Ishikawa (cell line): ENCODE data around the gene GDPD5.

ENCODE experiments used
- CEBPB ChIP-seq: IDR thresholded peaks from 2 replicates; pipeline ENCODE4 v1.6.1; 2012
- CREB1 ChIP-seq: IDR thresholded peaks from 2 replicates; pipeline ENCODE4 v1.6.1; 2012; ENCODE audit warnings: low read depth
- EGR1 ChIP-seq: IDR thresholded peaks from 2 replicates; pipeline ENCODE4 v1.6.1; 2012
- EP300 ChIP-seq: IDR thresholded peaks from 2 replicates; pipeline ENCODE4 v1.6.1; 2012; ENCODE audit warnings: borderline replicate concordance
- FOXM1 ChIP-seq: IDR thresholded peaks from 2 replicates; pipeline ENCODE4 v1.6.1; 2012; ENCODE audit warnings: low read depth, borderline replicate concordance
- NFIC ChIP-seq: IDR thresholded peaks from 2 replicates; pipeline ENCODE4 v1.6.1; 2012
- RAD21 ChIP-seq: IDR thresholded peaks from 2 replicates; pipeline ENCODE4 v1.6.1; 2012; ENCODE audit warnings: low read depth
- TAF1 ChIP-seq: IDR thresholded peaks from 2 replicates; pipeline ENCODE4 v1.6.1; 2012; ENCODE audit warnings: low read depth, mild to moderate bottlenecking
- TCF12 ChIP-seq: IDR thresholded peaks from 2 replicates; pipeline ENCODE4 v1.6.1; 2012; ENCODE audit warnings: low read depth
- TEAD4 ChIP-seq: IDR thresholded peaks from 2 replicates; pipeline ENCODE4 v1.6.1; 2012
- YY1 ChIP-seq: IDR thresholded peaks from 2 replicates; pipeline ENCODE4 v1.6.1; 2012; ENCODE audit warnings: low read depth
- ZBTB7A ChIP-seq: IDR thresholded peaks from 2 replicates; pipeline ENCODE4 v1.6.1; 2012; ENCODE audit warnings: low read depth
- TF ChIP-seq, protein P1 (sequence below): IDR thresholded peaks from 2 replicates; pipeline ENCODE4 v1.6.1; 2012; ENCODE audit warnings: low read depth, mild to moderate bottlenecking
- TF ChIP-seq, protein P2 (sequence below): IDR thresholded peaks from 2 replicates; pipeline ENCODE4 v1.6.1; 2012
- TF ChIP-seq, protein P3 (sequence below): IDR thresholded peaks from 2 replicates; pipeline ENCODE4 v1.6.1; 2012

GDPD5 gene

DNA sequence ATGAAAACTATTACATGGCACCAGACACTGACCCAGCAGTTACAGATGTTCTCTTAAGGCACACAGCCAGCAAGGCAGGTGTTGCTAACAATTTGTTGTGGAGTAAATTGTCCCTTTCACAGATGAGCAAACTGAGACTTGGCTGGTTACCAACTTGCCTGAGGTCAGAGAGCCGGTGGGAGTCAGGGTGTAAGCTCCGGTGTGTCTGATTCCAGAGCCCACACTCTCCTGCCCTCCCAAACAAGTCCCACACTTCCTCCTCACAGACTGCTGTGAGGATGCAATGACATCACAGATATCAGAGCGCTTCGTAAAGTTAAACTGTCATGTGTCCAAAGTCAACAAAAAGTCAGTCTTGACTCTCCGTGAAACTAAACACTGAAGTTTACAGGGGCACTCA, 12.5 kb downstream of the GDPD5 start:
- TF ChIP-seq, protein P1, sequence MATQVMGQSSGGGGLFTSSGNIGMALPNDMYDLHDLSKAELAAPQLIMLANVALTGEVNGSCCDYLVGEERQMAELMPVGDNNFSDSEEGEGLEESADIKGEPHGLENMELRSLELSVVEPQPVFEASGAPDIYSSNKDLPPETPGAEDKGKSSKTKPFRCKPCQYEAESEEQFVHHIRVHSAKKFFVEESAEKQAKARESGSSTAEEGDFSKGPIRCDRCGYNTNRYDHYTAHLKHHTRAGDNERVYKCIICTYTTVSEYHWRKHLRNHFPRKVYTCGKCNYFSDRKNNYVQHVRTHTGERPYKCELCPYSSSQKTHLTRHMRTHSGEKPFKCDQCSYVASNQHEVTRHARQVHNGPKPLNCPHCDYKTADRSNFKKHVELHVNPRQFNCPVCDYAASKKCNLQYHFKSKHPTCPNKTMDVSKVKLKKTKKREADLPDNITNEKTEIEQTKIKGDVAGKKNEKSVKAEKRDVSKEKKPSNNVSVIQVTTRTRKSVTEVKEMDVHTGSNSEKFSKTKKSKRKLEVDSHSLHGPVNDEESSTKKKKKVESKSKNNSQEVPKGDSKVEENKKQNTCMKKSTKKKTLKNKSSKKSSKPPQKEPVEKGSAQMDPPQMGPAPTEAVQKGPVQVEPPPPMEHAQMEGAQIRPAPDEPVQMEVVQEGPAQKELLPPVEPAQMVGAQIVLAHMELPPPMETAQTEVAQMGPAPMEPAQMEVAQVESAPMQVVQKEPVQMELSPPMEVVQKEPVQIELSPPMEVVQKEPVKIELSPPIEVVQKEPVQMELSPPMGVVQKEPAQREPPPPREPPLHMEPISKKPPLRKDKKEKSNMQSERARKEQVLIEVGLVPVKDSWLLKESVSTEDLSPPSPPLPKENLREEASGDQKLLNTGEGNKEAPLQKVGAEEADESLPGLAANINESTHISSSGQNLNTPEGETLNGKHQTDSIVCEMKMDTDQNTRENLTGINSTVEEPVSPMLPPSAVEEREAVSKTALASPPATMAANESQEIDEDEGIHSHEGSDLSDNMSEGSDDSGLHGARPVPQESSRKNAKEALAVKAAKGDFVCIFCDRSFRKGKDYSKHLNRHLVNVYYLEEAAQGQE: no peak
- TF ChIP-seq RAD21 (no peak), CREB1 (no peak), NFIC (peak; percentile 54; the same call in 1 of the 2 replicates), TCF12 (no peak)
- TF ChIP-seq, protein P2, sequence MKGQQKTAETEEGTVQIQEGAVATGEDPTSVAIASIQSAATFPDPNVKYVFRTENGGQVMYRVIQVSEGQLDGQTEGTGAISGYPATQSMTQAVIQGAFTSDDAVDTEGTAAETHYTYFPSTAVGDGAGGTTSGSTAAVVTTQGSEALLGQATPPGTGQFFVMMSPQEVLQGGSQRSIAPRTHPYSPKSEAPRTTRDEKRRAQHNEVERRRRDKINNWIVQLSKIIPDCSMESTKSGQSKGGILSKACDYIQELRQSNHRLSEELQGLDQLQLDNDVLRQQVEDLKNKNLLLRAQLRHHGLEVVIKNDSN: no peak

DNA sequence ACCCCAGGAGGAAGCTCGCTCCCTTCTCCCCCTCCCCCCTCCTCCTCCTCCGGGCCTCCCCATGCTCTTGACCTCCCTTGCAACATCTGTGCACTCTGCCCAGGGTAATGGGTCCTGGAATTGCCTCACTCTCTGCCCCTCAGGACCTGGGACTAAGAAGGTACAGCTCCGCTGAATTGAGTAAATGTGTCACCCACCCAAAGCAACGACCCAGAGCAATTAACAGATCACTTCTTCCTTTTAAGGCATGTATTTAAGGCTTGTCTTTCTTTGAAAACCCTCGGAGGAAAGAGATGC, 15.1 kb downstream of the GDPD5 start:
- TF ChIP-seq, protein P2: no peak
- TF ChIP-seq, protein P1: no peak
- TF ChIP-seq CEBPB: no peak
- TF ChIP-seq YY1: no peak
- TF ChIP-seq EGR1: no peak
- TF ChIP-seq NFIC: no peak
- no peak for TF ChIP-seq ZBTB7A
- TF ChIP-seq, protein P3, sequence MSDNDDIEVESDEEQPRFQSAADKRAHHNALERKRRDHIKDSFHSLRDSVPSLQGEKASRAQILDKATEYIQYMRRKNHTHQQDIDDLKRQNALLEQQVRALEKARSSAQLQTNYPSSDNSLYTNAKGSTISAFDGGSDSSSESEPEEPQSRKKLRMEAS: no peak
- no peak for TF ChIP-seq TEAD4
- no peak for TF ChIP-seq TAF1
- no peak for TF ChIP-seq FOXM1
- TF ChIP-seq EP300: no peak
- TF ChIP-seq CREB1: no peak
- TF ChIP-seq TCF12: no peak

DNA sequence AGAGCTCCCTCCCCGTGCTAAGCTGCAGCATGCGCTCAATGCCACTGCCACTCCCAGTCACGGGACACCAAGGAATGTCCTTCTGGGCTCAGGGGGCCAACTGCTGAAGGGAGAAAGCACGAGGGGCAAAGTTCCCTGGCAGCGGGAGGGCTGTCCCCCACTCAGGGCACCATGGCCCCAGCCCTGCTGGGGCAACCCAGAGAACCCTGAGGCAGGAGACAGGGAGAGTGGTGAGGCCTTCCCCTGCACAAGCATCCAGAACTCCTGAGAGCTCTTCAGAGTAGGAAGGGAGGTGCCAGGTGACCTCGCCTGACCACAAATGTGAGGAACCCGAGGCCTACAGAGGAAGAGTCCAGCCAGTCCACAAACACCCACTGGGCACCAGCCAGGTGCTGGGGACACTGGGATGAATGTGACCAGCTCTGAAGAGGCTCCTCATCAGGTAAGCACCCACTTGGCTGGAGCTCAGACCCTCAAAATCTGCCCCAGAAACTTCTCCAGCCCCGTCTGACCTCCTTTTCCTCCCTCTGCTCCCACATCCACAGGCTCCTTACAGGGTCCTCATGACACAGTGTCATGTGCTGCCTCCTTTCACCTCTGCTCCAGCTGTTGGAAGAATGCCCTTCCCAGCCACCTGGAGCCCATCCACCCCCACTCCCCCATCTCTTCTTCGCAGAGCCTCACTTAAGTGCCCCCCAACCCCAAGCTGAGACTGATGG, 15.6 kb downstream of the GDPD5 start:
- TF ChIP-seq TEAD4 (no peak), FOXM1 (no peak), RAD21 (no peak), EP300 (no peak), CEBPB (no peak), TAF1 (no peak), CREB1 (no peak), ZBTB7A (no peak), NFIC (no peak), TCF12 (no peak), YY1 (no peak), EGR1 (no peak)
- TF ChIP-seq, protein P1: no peak
- TF ChIP-seq, protein P3: no peak
- TF ChIP-seq, protein P2: no peak

DNA sequence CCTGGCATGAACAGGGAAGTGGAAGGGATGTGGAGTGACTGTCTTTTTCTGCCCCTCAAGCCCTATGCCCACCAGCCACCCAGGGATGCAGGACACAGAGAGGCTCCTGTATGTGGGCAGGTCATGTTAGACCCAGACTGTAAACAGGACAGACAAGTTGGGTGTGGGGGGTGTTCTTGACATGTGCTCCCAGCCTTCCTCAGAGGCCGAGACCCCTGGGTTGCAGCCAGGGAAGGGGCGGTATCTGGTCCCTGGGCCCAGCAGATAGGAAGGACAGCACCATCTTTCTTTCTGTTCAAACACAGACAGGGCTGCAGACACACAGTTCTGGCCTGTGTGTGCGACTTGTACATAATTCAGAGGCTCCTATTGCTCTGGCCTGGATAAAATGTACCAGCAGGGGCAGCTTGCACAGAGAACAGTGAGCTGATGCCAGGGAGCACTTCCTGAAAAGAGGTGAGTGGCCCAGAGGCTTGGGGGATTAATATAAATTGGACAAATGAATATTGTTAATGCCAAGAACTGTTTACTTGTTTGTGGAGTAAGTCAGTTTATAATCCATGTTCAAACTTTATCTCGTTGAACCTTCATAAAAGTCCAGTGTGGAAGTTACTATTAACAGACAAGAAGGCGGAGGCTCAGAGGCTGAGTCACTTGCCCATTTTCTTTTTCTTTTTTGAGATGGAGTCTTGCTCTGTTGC, 16.6 kb downstream of the GDPD5 start:
- TF ChIP-seq, protein P1: no peak
- no peak for TF ChIP-seq FOXM1
- no peak for TF ChIP-seq TCF12
